ENCODE data around the gene MDM2. TPM values are rescaled to one million over a fixed set of nuclear protein-coding genes. Genes with fewer than 3 reads are reported as not detected.
A peak's percentile ranks its signal among the peaks of the same experiment; 100 is the strongest.

MDM2 gene
- total RNA-seq, 1 donor from 2014 or later: 71.6 TPM

DNA sequence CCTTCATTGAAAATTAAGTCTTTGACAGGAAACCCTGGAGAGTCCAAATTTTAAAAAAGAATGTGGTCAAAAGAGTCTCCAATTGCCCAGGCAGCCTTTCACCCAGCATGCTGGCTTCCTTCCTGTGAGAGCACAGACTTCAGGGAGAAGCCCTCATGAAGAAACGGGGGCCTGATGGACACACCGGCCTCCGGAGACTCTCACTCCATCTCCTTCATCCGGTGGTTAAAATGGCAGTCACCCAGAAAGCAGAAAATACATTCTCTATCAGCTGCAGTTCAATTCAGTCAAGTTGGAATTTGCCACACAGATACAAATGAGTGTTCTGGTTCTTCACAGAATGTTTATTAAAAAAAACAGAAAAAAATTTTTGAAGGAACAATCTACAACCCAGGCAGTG lies 68.5 kb downstream of the MDM2 start:
- no peak for DNase-seq (ENCODE audit: low read depth in 2 of 2)

GRCh38 chr12:68877583-68877982 lies 69.6 kb downstream of the MDM2 start:
- DNase-seq (ENCODE audit: low read depth in 2 of 2): no peak

- no peak for DNase-seq (ENCODE audit: low read depth in 2 of 2)
Observed at GRCh38 chr12:68878283-68878682, 70.3 kb downstream of the MDM2 start.

DNA sequence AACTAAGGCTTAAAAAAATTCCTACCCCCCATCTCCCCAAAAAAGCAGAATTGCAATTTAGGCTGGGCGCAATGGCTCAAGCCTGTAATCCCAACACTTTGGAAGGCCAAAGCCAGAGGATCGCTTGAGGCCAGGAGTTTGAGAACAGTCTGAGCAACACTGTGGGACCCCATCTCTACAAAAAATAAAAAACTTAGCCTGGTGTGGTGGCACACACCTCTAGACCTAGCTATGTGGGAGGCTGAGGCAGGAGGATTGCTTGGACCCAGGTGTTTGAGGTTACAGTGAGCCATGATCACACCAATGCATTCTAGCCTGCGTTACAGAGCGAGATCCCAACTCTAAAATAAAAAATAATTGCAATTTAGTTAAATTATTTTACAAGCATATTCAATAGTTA lies 70.9 kb downstream of the MDM2 start:
- no peak for DNase-seq (ENCODE audit: low read depth in 2 of 2)

GRCh38 chr12:68880660-68881325 lies 72.8 kb downstream of the MDM2 start:
- DNase-seq (ENCODE audit: low read depth in 2 of 2): no peak

DNA sequence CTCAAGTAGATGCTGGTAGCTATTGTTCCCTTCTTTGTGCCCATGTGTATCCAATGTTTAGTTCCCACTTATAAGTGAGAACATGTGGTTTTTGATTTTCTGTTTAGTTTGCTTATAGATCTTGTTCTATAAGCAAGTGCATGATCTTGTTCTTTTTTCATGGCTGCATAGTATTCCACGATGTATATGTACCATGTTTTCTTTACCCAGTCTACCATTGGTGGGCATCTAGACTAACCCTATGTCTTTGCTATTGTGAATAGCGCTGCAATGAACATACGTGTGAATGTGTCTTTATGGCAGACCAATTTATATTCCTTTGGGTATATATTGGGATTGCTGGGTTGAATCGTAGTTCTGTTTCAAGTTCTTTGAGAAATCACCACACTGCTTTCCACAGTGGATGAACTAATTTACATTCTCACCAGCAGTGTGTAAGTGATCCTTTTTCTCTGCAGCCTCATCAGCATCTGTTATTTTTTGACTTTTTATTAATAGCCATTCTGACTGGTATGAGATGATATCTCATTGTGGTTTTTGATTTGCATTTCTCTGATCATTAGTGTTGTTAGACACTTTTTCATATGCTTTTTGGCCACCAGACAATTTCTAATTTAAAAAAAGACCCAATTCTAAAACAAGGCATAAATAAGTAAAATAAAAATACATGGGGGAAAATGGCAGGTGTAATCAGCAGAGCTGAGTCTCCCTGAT lies 74.4 kb downstream of the MDM2 start:
- DNase-seq (ENCODE audit: low read depth in 2 of 2): no peak

- no peak for DNase-seq (ENCODE audit: low read depth in 2 of 2)
Observed at GRCh38 chr12:68883151-68883550, 75.2 kb downstream of the MDM2 start.

GRCh38 chr12:68884251-68884650 lies 76.3 kb downstream of the MDM2 start:
- no peak for DNase-seq (ENCODE audit: low read depth in 2 of 2)

GRCh38 chr12:68885381-68885780 lies 77.4 kb downstream of the MDM2 start:
- no peak for DNase-seq (ENCODE audit: low read depth in 2 of 2)

DNA sequence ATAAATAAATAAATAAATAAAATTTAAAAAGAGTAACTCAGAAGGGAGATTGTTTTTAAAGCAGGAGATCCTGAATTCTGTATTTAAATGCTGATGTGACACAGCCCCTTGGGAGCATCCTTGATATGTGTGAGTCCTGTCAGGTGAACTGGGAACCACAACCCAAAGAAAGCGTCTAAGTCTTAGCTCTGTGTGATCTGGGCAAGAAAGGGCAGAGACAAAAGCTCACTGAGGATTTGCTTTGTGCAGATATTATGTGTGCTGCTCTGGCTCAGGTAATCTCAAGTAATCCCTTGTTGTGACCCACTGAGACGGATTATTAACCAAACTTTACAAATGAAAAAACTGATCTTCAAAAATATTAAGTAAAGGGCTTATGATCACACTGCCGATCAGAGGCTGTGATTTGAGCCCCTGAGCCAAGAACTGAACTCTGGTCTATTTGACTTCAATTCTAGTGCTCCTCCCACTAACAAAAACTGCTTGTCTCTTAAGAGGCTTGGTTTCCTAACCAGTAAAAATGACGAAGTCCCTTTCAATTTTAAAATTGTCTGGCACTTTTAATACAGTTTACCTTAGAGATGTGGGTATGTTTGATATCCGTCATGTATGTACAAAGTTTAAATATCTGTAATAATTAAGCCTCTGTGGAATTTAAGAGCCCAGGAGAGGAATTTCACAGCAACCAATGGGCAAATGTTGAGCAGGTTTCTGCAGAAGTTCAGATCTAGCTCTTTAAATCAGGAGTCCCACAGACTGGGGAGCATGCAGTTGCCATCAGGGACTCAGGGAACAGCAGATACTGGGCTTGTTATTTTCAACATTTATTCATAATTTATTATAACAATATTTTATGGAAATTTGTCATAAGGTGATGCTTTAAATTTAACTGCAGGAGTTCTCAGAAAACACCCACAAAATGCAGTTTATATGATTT lies 78.9 kb downstream of the MDM2 start:
- DNase-seq (ENCODE audit: low read depth in 2 of 2): no peak

DNA sequence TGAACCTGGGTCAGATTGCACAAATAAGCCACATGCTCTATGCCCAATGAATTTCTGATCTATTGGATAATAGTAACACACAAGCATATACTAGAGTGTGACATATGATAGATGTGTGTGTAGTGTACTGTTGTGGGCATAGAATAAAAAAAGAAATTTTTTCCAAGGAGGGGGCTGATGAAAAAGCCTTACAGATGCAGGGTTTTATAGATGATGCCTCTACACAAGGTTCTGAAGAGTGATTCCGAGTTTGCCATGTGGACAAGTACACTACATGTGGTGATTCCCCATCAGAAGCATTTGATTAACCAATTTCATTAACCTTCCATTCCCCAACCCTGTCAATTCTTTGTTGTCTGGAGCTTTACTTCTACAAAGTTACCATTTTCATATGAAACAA lies 79.7 kb downstream of the MDM2 start:
- no peak for DNase-seq (ENCODE audit: low read depth in 2 of 2)

DNA sequence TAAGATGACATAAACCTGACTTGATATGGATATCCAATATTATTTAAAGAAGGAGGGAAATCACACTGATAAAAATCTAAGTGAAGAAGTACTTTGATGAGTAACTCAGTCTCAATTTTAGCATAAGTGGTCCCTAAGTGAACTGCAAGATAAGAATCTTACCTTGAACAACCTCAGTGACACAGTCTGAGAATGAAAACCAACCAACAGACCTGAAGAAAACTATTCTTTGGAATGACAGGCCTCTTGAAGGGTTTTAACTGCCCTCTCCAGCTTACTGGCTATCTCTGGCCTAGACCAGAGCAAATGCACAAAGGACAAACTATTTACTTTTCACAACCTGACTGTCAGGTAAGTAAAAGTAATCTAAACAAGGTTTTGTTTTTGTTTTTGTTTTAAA lies 80.3 kb downstream of the MDM2 start:
- no peak for DNase-seq (ENCODE audit: low read depth in 2 of 2)

GRCh38 chr12:68890701-68891113 lies 82.7 kb downstream of the MDM2 start:
- DNase-seq (ENCODE audit: low read depth in 2 of 2): no peak

DNA sequence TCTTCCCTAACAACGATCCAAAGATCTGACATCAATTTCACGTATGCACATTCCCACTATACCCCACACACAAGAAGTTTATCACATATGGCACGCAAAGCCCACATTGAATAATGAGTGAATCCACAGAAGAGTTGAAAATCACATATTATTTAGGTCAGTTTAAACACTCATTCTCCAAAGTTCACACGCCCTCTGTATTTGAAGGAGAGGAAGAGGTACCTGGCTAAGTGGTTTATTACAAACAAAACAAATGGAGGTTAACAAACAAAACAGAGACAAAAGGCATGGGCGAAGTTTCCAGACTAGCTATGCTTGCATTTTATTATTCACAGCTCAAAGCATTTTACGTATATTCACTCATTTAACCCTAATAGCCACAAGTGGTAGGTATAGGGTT lies 83.2 kb downstream of the MDM2 start:
- DNase-seq (ENCODE audit: low read depth in 2 of 2): no peak

- DNase-seq (ENCODE audit: low read depth in 2 of 2): no peak
Observed at GRCh38 chr12:68893201-68893600, 85.2 kb downstream of the MDM2 start.

DNA sequence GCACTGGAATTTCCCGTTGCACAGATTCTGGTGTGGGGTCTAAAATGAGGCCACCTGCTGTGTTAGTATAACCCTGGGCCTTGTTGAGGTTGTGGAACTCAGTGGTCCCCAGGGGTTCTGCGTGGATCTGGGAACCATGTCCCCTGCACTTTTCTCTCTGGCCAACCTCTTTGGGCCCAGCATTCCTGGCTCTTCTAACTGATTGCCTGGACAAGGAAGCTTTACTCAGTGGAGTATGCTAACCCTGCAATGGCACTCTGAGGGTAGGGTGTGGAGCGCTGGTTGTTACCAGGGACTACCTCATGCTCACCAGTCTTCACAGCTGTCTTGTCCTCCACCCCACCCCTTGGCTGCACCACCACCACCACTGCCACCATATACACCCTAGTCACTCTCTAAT lies 85.8 kb downstream of the MDM2 start:
- no peak for DNase-seq (ENCODE audit: low read depth in 2 of 2)

- DNase-seq (ENCODE audit: low read depth in 2 of 2): no peak
Observed at GRCh38 chr12:68894276-68894855, 86.4 kb downstream of the MDM2 start.

DNA sequence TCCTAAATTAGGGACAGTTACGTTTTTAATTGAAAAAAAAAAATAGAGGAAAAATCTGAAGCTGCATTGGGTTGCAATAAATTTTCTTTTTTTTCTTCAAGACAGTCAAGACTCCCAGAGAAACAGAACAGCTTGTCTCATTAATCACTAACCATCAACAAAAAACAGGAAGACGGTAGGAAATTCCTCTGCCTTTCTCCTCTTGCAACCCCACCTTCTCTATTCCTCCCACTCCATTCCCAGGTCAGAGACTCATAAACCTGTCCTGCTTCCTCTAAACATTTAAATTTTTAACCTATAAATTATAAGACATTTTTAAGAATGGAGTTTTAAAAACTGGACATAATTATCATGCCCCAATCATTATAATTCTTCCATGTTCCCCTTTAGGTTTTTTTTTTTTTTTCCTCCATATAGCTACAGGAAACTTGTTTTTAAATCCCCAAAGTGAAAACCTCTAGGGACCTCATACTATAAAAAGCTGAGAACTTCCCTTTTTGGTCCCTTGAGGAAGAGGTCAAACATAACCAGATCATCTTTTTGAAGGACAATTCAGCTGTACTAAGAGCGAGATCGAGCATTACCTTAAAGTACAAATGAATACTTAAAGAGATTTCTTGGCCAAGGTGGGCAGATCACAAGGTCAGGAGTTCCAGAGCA lies 89.0 kb downstream of the MDM2 start:
- no peak for DNase-seq (ENCODE audit: low read depth in 2 of 2)

- peak; percentile 12 to 26 for DNase-seq (ENCODE audit: low read depth in 2 of 2)
Observed at GRCh38 chr12:68899251-68899771, 91.3 kb downstream of the MDM2 start.

DNA sequence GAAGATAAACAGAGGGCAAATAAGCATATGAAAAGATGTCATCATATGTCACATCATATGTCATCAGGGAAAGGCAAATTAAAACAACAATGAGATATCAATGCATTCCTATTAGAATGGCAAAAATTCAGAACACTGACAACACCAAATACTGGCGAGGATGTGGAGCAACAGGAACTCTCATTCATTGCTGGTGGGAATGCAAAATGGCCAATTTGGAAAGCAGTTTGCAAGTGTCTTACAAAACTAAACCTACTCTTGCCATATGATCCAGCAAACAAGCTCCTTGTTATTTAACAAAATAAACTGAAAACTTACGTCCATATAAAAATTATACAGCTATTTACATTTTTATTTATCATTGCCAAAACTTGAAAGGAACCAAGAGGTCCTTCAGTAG lies 92.3 kb downstream of the MDM2 start:
- no peak for DNase-seq (ENCODE audit: low read depth in 2 of 2)

Data from lung microvascular endothelial cell (primary cell).